Fibroblast of lung (primary cell): ENCODE results near the gene CLASP2.

Experiments used
- CTCF ChIP-seq, 2 donors: IDR thresholded peaks in 1 of 2; conservative IDR thresholded peaks in 1 of 2; 1 replicate in 1 of 2; 2 replicates in 1 of 2; pipeline ENCODE4 v1.5.1; 2011 to 2012; ENCODE audit warnings: low read length in 2 of 2, control low read depth in 1 of 2, inconsistent platforms in 1 of 2, low read depth in 1 of 2, mild to moderate bottlenecking in 1 of 2
- EZH2 ChIP-seq: IDR thresholded peaks from 2 replicates; pipeline ENCODE4 v1.5.1; 2012; ENCODE audit warnings: low read length, control low read depth, mild to moderate bottlenecking; ENCODE audit errors: missing control alignments

DNA sequence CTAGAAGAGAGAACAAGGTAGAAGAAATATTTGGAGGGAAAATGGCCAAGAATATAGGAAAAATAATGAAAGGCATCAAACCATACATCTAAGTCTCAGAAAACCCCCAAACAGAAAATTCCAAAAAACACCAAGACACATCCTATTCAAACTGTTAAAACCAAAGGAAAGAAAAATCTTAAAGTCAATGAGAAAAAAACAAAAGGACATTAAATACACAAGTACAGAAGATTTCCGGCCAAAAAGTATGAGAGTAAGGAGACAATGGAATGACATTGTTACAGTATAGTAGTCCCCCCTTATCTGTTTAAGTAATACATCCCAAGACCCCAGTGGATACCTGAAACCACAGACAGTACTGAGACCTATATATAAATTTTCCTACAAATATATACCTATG lies 18.8 kb downstream of the CLASP2 start:
- no peak for TF ChIP-seq CTCF (conservative IDR thresholded peaks at IDR 0.05 in 1 of 2, IDR thresholded peaks at IDR 0.05 in 1 of 2; ENCODE audit: low read depth in 1 of 2, low read length in 2 of 2)
- TF ChIP-seq EZH2 = no peak
